ENCODE data around the gene LMAN1. TPM values are rescaled to one million over a fixed set of nuclear protein-coding genes. Genes with fewer than 3 reads are reported as not detected.

Gene LMAN1
- total RNA-seq, 2 experiments from 2014 or later = 33.0 to 46.4 TPM

DNA sequence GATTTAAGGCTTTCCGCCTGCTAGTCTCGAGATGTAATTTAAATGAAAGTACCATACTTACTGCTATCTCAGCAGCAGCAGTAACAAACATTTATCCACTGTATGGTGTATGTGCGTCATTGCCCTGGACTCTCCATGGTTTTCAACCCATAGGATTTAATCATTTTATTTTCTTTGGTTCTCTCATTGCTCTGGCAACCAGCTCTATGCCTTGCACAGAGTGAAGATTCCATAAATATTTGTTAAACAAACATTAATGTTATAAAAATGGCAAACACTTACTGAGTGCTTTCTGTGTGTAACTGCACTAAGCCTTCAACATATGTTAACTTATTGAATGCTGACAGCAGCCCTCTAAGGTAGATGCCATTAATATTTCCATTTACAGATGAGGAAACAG is 1.3 kb upstream of the LMAN1 start:
- intact Hi-C loops (cut with micrococcal nuclease; ENCODE audit: unreplicated experiment) = no loop called here
- Histone ChIP-seq H4K20me1 (ENCODE audit: insufficient read depth, low read length) (peaks cover 13% of the 10 kb centered on the region; the same call in 1 of the 2 replicates), H3K79me2 (ENCODE audit: insufficient read depth, low read depth, low read length) (peaks cover 33% of the 10 kb centered on the region; the same call in 1 of the 2 replicates), H2AFZ (ENCODE audit: low read length) (no peak overlapping the region), H3K4me3 (ENCODE audit: low read depth, low read length, poor library complexity, severe bottlenecking) (no peak overlapping the region), H3K4me1 (ENCODE audit: insufficient read depth, low read length, poor library complexity, severe bottlenecking) (peaks cover 11% of the 10 kb centered on the region), H3K9me3 (ENCODE audit: low read length) (no peaks in the 10 kb centered on the region), H3K4me2 (ENCODE audit: low read length) (no peak overlapping the region), H3K36me3 (ENCODE audit: insufficient read depth, low read length) (peaks cover 2% of the 10 kb centered on the region), H3K9me2 (ENCODE audit: insufficient read depth, low read length) (no peaks in the 10 kb centered on the region), H3K27ac (ENCODE audit: low read depth, low read length, poor library complexity, severe bottlenecking) (no peak overlapping the region)
- ChIA-PET POLR2A (no interaction called here), CTCF (ENCODE audit: unreplicated experiment) (no interaction called here)
- DNase-seq (ENCODE audit: low spot score) = no peak
- BruUV-seq (replicated peaks) = no TSS peak
- TF ChIP-seq, protein P1, sequence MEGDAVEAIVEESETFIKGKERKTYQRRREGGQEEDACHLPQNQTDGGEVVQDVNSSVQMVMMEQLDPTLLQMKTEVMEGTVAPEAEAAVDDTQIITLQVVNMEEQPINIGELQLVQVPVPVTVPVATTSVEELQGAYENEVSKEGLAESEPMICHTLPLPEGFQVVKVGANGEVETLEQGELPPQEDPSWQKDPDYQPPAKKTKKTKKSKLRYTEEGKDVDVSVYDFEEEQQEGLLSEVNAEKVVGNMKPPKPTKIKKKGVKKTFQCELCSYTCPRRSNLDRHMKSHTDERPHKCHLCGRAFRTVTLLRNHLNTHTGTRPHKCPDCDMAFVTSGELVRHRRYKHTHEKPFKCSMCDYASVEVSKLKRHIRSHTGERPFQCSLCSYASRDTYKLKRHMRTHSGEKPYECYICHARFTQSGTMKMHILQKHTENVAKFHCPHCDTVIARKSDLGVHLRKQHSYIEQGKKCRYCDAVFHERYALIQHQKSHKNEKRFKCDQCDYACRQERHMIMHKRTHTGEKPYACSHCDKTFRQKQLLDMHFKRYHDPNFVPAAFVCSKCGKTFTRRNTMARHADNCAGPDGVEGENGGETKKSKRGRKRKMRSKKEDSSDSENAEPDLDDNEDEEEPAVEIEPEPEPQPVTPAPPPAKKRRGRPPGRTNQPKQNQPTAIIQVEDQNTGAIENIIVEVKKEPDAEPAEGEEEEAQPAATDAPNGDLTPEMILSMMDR (conservative IDR thresholded peaks at IDR 0.05; ENCODE audit: low read length) = no peak
- TF ChIP-seq EZH2phosphoT487 (IDR thresholded peaks at IDR 0.05; ENCODE audit: borderline replicate concordance, low read depth, low read length) = no peak

GRCh38 chr18:59359576-59359952 is 499 bp upstream of the LMAN1 start:
- Histone ChIP-seq H3K27ac (ENCODE audit: low read depth, low read length, poor library complexity, severe bottlenecking) (no peak overlapping the region), H3K36me3 (ENCODE audit: insufficient read depth, low read length) (peaks cover 10% of the 10 kb centered on the region), H3K4me1 (ENCODE audit: insufficient read depth, low read length, poor library complexity, severe bottlenecking) (peaks cover 11% of the 10 kb centered on the region), H3K9me2 (ENCODE audit: insufficient read depth, low read length) (no peaks in the 10 kb centered on the region), H2AFZ (ENCODE audit: low read length) (peak overlapping the region; percentile 89), H3K9me3 (ENCODE audit: low read length) (no peaks in the 10 kb centered on the region), H3K79me2 (ENCODE audit: insufficient read depth, low read depth, low read length) (peaks cover 33% of the 10 kb centered on the region; the same call in 1 of the 2 replicates), H4K20me1 (ENCODE audit: insufficient read depth, low read length) (peaks cover 13% of the 10 kb centered on the region; the same call in 1 of the 2 replicates), H3K4me2 (ENCODE audit: low read length) (peak overlapping the region; percentile 90), H3K4me3 (ENCODE audit: low read depth, low read length, poor library complexity, severe bottlenecking) (peak overlapping the region; percentile 97)
- DNase-seq (ENCODE audit: low spot score) = no peak
- BruUV-seq (replicated peaks) = no TSS peak
- TF ChIP-seq, protein P1 (conservative IDR thresholded peaks at IDR 0.05; ENCODE audit: low read length) = no peak
- TF ChIP-seq EZH2phosphoT487 (IDR thresholded peaks at IDR 0.05; ENCODE audit: borderline replicate concordance, low read depth, low read length) = no peak
- ChIA-PET POLR2A (no interaction called here), CTCF (ENCODE audit: unreplicated experiment) (no interaction called here)
- intact Hi-C loops (cut with micrococcal nuclease; ENCODE audit: unreplicated experiment) = loop anchor here (10.0 kb wide), 1 partner anchor 215 kb away; no protein-coding TSS in a partner anchor

- ChIA-PET CTCF (ENCODE audit: unreplicated experiment) (no interaction called here), POLR2A (no interaction called here)
- Histone ChIP-seq H4K20me1 (ENCODE audit: insufficient read depth, low read length) (peaks cover 13% of the 10 kb centered on the region; the same call in 1 of the 2 replicates), H2AFZ (ENCODE audit: low read length) (peak overlapping the region; percentile 74), H3K27ac (ENCODE audit: low read depth, low read length, poor library complexity, severe bottlenecking) (peak overlapping the region; percentile 19), H3K4me2 (ENCODE audit: low read length) (peak overlapping the region; percentile 85), H3K9me3 (ENCODE audit: low read length) (no peaks in the 10 kb centered on the region), H3K9me2 (ENCODE audit: insufficient read depth, low read length) (no peaks in the 10 kb centered on the region), H3K36me3 (ENCODE audit: insufficient read depth, low read length) (peaks cover 22% of the 10 kb centered on the region), H3K4me1 (ENCODE audit: insufficient read depth, low read length, poor library complexity, severe bottlenecking) (peaks cover 11% of the 10 kb centered on the region), H3K4me3 (ENCODE audit: low read depth, low read length, poor library complexity, severe bottlenecking) (peak overlapping the region; percentile 97), H3K79me2 (ENCODE audit: insufficient read depth, low read depth, low read length) (peaks cover 33% of the 10 kb centered on the region; the same call in 1 of the 2 replicates)
- DNase-seq (ENCODE audit: low spot score) = peak; percentile 26
- intact Hi-C loops (cut with micrococcal nuclease; ENCODE audit: unreplicated experiment) = loop anchor here (10.0 kb wide), 1 partner anchor 214 kb away; no protein-coding TSS in a partner anchor
- no peak for TF ChIP-seq EZH2phosphoT487 (IDR thresholded peaks at IDR 0.05; ENCODE audit: borderline replicate concordance, low read depth, low read length)
- TF ChIP-seq, protein P1 (conservative IDR thresholded peaks at IDR 0.05; ENCODE audit: low read length) = no peak
- no TSS peak for BruUV-seq (replicated peaks)
Observed at GRCh38 chr18:59358414-59358711, 702 bp downstream of the LMAN1 start.

Data from OCI-LY7 (cell line).